ENCODE results near the gene KLK10. TPM values are rescaled to one million over a fixed set of nuclear protein-coding genes. Genes with fewer than 3 reads are reported as not detected.

The KLK10 gene
- total RNA-seq, 1 donor from 2014 or later = not detected

DNA sequence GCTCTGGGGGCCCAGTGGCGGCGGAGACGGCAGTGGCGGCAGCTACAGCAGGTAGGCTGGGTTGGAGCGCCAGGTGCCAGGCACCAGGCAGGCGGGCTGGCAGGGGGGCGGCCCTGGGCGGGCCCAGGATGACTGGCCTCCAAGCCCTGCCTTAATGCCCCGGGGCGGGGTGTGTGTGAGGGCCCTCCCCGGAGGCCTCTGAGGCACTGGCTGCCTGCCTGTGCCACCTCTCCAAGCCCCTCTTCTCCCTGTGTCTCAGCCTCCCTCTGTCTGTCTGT lies 7.0 kb upstream of the KLK10 start, which contains the start of gene KLK11:
TSS of gene KLK11 (minus strand) at position 63 of the 278 bp plus-strand sequence. CDS start 985 bp downstream, outside the sequence.
- intact Hi-C loops (cut with micrococcal nuclease) = no loop called here

DNA sequence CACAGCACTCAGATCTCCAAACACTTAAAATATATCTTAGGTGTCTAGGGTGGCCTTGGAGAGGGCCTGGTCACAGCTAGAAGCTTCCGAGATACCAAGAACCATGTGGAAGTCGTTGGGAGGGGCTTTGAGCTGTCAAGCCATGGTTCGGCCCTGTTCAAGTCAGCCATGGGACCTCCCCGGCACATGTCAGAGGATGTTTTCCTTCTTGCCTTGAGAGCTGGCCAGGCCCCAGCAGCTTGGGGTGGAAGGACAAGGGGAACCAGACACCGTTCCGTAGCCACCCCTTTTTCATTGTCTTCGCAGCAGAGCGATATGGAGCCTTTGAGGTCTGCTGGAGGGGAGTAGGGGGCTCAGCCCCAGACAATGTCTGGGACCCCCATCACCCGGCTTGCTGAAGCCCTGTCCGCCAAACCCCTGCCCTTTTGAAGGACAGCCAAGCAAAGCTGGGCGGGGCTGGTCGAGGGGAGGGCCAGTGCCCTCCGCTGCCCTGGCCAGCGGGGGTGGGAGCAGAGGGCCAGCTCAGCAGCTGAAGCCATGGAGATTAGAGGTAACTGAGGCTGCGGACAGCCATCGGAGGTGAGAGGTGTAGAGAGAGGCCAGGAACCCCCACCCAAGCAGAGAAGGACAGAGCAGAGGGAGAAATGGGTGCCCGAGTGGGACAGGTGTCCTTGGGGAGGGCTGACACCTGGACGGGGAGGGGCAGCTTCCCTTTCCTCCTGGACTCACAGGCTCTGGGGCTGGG lies 6.5 kb upstream of the KLK10 start:
- intact Hi-C loops (cut with micrococcal nuclease) = no loop called here

DNA sequence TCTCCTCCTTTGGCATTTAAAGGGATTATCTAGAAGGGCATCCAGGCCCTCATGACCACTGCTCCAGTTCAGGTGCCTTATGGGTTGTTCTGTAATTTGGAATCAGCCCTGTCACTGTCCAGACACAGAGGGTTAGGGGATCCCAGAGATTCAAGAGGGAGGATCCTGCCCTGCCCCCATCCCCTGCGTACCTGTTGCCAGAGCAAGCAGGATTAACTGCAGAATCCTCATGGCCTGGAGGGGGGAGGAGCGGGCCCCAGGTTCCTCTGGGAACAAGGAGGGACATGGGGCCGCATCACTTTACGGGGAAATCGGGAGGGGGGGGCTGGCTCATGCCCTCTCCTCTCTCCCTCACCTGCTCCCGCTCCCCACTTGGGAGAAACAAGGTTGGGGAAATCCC lies 5.9 kb upstream of the KLK10 start:
- intact Hi-C loops (cut with micrococcal nuclease) = no loop called here

GRCh38 chr19:51024924-51025323 lies 5.4 kb upstream of the KLK10 start:
- intact Hi-C loops (cut with micrococcal nuclease) = no loop called here

- intact Hi-C loops (cut with micrococcal nuclease) = no loop called here
Measured at GRCh38 chr19:51023946-51024345, 4.4 kb upstream of the KLK10 start.

GRCh38 chr19:51022526-51022925 lies 3.0 kb upstream of the KLK10 start:
- intact Hi-C loops (cut with micrococcal nuclease) = no loop called here

GRCh38 chr19:51020988-51021651 lies 1.6 kb upstream of the KLK10 start:
- intact Hi-C loops (cut with micrococcal nuclease) = loop anchor here (2.0 kb wide), 1 partner anchor 76 kb away; no protein-coding TSS in a partner anchor

GRCh38 chr19:51018745-51019543 lies 565 bp downstream of the KLK10 start:
- intact Hi-C loops (cut with micrococcal nuclease) = no loop called here

GRCh38 chr19:51016798-51017683 lies 2.5 kb downstream of the KLK10 start:
- intact Hi-C loops (cut with micrococcal nuclease) = no loop called here

DNA sequence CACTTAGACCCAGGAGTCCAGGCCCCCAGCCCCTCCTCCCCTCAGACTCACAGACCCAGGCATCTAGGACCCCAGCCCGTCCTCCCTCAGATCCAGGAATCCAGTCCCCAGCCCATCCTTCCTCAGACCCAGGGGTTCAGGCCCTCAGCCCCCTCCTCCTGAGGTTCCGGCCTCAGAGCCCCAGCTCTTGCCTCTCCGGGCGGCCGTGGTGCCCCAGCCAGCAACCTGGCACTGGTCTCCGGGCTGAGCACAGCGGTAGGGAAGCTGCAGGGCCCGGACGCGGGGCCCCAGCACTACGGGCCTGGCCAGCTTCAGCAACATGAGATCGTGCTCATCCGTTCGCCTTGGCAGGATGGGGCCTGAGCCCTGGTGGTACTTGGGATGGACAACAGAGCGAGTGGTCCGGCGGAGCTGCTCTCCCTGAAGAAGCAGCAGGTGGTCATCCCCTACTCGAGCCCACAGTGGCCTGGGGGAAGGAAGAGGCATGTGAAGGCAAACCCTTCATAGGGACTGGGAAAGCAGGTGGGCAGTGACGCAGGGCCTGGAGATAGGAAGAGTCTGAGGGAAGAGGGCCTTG lies 3.7 kb downstream of the KLK10 start:
- intact Hi-C loops (cut with micrococcal nuclease) = no loop called here

GRCh38 chr19:51014242-51014641 lies 5.3 kb downstream of the KLK10 start:
- intact Hi-C loops (cut with micrococcal nuclease) = no loop called here

DNA sequence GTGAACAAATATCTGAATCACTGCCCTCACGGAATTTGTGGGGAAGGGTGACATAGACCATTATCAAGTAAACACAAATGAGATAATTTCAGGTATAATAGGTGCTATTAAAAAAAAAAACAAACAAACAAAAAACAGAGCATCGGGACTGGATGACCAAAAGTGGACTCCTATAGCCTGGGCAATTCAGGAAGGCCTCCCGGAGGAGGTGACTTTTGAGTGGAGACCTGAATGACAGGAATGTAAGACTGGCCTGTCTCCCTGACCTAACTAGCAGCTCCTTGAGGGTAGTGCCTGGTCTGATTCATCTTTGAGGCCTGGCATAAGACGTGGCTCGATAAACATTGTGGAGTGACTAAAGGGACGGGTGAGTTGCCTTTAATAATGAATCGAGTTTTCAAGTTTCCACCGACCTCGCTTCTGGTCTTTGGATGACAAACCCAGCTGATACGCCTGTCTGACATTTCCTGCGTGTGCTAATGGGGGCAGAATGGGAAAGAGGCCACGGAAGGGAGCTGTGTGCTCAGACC lies 6.8 kb downstream of the KLK10 start:
- intact Hi-C loops (cut with micrococcal nuclease) = no loop called here

DNA sequence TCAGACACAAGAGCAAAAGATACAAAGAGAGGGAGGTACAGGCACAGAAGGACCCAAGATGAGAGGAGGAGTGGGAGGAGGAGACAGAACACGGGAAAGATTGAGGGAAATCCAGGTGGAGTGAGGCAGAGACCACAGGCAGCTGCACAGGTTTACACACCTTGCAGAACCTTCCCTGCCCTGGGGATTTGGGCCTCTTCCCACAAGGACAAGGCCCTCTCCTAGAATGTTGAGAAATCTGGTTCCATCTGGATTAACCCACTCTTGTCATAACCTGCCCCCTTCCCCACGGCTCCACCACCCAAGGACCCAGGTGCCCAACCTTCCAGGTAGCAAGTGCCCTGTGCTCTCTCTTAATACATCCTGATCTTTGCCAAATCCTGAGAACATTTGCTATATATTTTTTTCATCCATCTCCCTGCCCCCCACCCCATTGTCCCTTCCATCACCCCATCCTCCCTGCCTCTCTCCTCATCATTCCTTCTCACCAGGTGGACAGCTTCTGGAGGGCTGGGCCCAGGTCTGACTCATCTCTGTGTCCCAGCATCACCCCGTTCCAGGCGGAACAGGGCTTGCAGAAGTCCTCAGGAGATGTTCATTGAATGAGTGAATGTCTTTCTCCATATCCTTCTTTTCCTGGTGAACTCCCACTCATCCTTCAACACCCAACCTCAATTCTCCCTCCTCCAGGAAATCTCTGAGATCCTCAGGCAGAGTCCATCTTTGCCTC lies 9.3 kb downstream of the KLK10 start:
- intact Hi-C loops (cut with micrococcal nuclease) = no loop called here

DNA sequence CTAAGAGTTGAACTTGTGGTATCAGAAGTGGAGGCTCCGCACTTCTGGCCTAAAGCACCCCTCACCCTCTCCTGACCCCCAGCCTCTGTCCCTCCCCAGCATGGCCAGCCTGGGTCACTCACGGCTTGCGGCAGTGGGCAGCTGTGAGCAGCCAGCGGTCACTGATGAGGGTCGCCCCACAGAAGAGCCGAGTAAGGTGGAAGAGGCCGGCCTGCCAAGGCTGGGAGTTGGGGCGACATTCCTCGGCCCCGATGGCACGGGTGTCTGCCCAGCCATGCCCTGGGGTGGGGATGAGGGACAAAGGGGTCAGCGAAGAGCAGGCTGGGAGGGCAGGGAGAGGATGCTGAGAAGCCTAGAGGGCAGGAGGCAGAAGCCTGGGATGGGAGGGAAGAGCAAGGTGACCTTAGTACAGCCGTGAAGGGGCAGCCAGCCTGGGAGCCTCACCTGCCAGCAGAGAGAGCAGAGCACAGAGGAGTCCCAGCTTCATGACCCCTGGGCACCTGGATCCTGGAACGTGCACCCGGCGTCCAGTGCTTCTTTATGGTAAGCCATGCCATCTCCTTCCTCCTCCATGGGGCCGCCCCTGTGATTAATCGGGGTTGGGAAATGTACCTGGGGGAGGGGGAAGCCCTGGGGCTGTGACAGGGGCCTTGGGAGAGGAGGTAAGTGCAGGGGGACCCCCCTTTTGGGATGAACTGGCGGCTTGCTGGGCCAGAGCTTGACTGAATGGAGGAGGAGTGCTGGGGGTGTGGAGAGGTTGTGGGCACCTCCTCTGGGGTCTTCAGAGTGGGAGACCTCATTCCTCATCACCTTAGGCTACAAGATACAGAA lies 10.2 kb downstream of the KLK10 start:
- intact Hi-C loops (cut with micrococcal nuclease) = no loop called here

GRCh38 chr19:51007488-51007887 lies 12.0 kb downstream of the KLK10 start:
- intact Hi-C loops (cut with micrococcal nuclease) = no loop called here

DNA sequence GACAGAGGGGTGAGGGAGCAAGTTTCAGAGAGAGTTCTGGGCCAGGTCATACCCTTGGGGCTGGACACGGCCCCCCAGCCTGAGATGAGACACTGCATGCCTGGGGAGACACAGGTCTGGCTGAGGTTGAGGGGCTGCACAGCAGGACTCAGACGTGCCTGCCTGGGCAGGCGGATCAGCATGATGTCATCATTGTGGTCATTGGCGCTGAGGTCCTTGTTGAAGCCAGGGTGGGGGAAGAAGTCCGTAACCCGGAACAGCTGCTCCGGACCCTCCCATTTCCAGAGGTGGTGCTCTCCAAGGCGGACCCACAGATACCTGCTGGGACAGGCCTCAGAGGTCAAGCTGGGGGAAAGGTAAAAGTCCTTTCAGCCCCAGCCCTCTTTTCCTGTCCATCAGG lies 13.1 kb downstream of the KLK10 start:
- intact Hi-C loops (cut with micrococcal nuclease) = no loop called here

DNA sequence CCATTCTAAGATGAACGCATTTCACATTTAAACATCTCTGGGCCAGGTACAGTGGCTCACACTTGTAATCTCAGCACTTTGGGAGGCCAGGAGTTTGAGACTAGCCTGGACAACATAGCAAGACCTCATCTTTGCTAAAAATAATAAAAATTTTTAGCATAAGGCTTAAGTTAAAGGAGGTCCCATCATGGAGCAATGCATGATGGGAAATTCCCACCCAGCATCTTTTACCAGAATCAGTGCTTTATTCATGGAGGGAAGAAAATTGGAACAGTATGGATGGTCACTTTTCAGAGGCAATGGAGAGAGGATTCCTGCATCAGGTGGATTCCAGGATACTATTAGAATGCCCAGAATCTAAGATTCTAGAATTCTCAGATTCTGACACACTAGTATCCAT lies 14.3 kb downstream of the KLK10 start:
- intact Hi-C loops (cut with micrococcal nuclease) = no loop called here

DNA sequence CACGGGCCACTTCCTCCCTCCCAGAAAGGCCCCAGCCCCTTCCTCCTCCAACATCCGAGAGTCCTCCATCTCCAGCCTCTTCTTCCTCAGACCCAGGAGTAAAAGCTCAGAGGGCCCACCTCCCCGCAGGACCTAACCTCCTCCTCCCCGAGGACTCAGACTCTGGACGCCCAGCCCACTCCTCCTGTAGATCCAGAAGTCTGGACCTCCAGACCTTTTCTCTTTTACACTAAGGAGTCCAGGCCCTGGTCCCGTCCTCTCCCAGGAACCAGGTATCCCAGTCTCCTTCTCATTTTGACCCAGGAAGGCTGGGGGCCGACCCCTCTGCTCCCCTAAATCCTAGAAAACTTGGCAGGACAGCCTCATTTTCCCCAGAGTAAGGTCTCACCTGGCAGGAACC lies 16.2 kb downstream of the KLK10 start:
- intact Hi-C loops (cut with micrococcal nuclease) = no loop called here

All from T-helper 2 cell treated with Interferon-gamma antibody and Interleukin-4, amounts not matched to agents 100 ng/mL and 5 ng/mL, for 36 hours (primary cell).